ENCODE measurements around the gene KIZ. TPM values are rescaled to one million over a fixed set of nuclear protein-coding genes. Genes with fewer than 3 reads are reported as not detected.
A peak's percentile ranks its signal among the peaks of the same experiment; 100 is the strongest.

The KIZ gene
- total RNA-seq, 1 donor from 2014 or later = 25.9 TPM

- DNase-seq (ENCODE audit: low spot score, unreplicated experiment) = peak; percentile 22
- Mint-ChIP-seq H3K36me3 (ENCODE audit: insufficient read depth) (no peaks in the 10 kb centered on the region), H3K4me1 (ENCODE audit: low read depth) (peaks cover 14% of the 10 kb centered on the region), H3K27ac (no peak overlapping the region), H3K9me3 (ENCODE audit: low read depth) (no peaks in the 10 kb centered on the region), H3K27me3 (peaks cover 94% of the 10 kb centered on the region), H3K4me3 (ENCODE audit: low read depth) (peak overlapping the region; percentile 58)
- TF ChIP-seq CTCF (IDR thresholded peaks at IDR 0.05; ENCODE audit: unreplicated experiment) = no peak
These were observed 23.1 kb upstream of the KIZ start for GRCh38 chr20:21102603-21103311.

- DNase-seq (ENCODE audit: low spot score, unreplicated experiment) = no peak
- H3K27ac Mint-ChIP-seq = no peak overlapping the region
- H3K36me3 Mint-ChIP-seq (ENCODE audit: insufficient read depth) = no peaks in the 10 kb centered on the region
- no peaks in the 10 kb centered on the region for H3K9me3 Mint-ChIP-seq (ENCODE audit: low read depth)
- TF ChIP-seq CTCF (IDR thresholded peaks at IDR 0.05; ENCODE audit: unreplicated experiment) = no peak
- no peak overlapping the region for H3K4me3 Mint-ChIP-seq (ENCODE audit: low read depth)
- peaks cover 14% of the 10 kb centered on the region for H3K4me1 Mint-ChIP-seq (ENCODE audit: low read depth)
- H3K27me3 Mint-ChIP-seq = peaks cover 94% of the 10 kb centered on the region
These were observed 22.1 kb upstream of the KIZ start for GRCh38 chr20:21103582-21104465.

- peaks cover 94% of the 10 kb centered on the region for H3K27me3 Mint-ChIP-seq
- no peak for DNase-seq (ENCODE audit: low spot score, unreplicated experiment)
- no peak overlapping the region for H3K4me3 Mint-ChIP-seq (ENCODE audit: low read depth)
- H3K27ac Mint-ChIP-seq = no peak overlapping the region
- peaks cover 14% of the 10 kb centered on the region for H3K4me1 Mint-ChIP-seq (ENCODE audit: low read depth)
- H3K9me3 Mint-ChIP-seq (ENCODE audit: low read depth) = no peaks in the 10 kb centered on the region
- TF ChIP-seq CTCF (IDR thresholded peaks at IDR 0.05; ENCODE audit: unreplicated experiment) = no peak
- no peaks in the 10 kb centered on the region for H3K36me3 Mint-ChIP-seq (ENCODE audit: insufficient read depth)
These were observed 21.5 kb upstream of the KIZ start for GRCh38 chr20:21104466-21104761.

GRCh38 chr20:21104921-21105320 lies 21.0 kb upstream of the KIZ start:
- DNase-seq (ENCODE audit: low spot score, unreplicated experiment) = no peak

More at GRCh38 chr20:21104921-21105320, 21.0 kb upstream of the KIZ start:
- Mint-ChIP-seq H3K4me3 (ENCODE audit: low read depth) (no peak overlapping the region), H3K36me3 (ENCODE audit: insufficient read depth) (no peaks in the 10 kb centered on the region), H3K27me3 (peaks cover 91% of the 10 kb centered on the region), H3K4me1 (ENCODE audit: low read depth) (peaks cover 14% of the 10 kb centered on the region), H3K27ac (no peak overlapping the region), H3K9me3 (ENCODE audit: low read depth) (no peaks in the 10 kb centered on the region)
- TF ChIP-seq CTCF (IDR thresholded peaks at IDR 0.05; ENCODE audit: unreplicated experiment) = no peak
